ENCODE data around the gene BUB1B.

DNA sequence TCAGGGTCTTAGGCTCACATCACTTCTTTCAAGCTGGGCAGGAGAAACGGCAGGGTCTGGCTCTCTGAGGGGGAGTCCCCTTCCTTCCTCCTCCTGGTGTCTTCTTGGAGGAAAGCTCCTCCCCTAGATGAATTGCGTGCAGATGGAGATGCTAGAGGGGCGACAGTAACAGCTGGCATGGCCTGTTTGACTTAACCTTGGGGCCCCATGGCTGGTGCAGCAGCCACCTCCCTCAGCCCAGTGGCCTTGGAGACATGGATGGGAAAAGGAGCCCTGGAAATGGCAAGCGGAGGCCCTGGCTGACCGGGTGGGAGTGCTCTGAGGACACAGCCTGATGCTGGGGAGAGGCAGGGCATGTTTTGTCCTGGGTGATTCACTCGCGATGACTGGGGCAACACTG, 98.2 kb downstream of the BUB1B start:
- TF ChIP-seq TAF1 (IDR thresholded peaks at IDR 0.05; ENCODE audit: low read depth): no peak
- TF ChIP-seq RAD21 (IDR thresholded peaks at IDR 0.05; ENCODE audit: low read depth): no peak
- no peak for TF ChIP-seq TCF12 (IDR thresholded peaks at IDR 0.05; ENCODE audit: low read depth)
- TF ChIP-seq FOXM1 (IDR thresholded peaks at IDR 0.05; ENCODE audit: borderline replicate concordance, low read depth): no peak
- no peak for TF ChIP-seq ZBTB7A (IDR thresholded peaks at IDR 0.05; ENCODE audit: low read depth)
- no peak for TF ChIP-seq USF1 (IDR thresholded peaks at IDR 0.05)
